ENCODE data around the gene SAMD4A.

Gene SAMD4A

DNA sequence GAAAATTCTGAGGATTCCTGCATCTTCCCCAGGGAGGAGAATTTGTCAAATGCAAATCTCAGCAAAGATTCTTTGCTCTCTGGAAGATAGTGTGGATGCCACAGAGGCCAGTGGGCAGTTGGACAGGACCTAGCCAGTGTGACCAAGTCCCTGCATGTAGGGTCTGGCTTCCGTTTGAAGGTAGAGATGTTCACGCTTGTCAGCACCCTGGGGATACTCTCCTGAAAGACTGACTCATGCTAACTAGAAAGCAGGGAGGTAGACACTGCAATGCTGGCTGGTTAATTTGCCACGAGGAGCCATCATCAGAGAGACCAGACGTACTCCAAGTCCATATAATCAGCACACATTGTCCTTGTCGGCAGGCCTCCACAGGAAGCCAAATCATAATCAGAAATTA is 130.1 kb downstream of the SAMD4A start:
- Mint-ChIP-seq H3K27me3 (ENCODE audit: low read depth) (peaks cover 4% of the 10 kb centered on the region), H3K27ac (peak overlapping the region in 1 of 3 experiments; percentile 51), H3K9me3 (no peaks in the 10 kb centered on the region), H3K4me3 (no peak overlapping the region), H3K36me3 (ENCODE audit: low read depth) (no peaks in the 10 kb centered on the region), H3K4me1 (peaks cover 58% of the 10 kb centered on the region)
- no peak for TF ChIP-seq CTCF (IDR thresholded peaks at IDR 0.05; ENCODE audit: unreplicated experiment in 3 of 3)

GRCh38 chr14:54697803-54698202 is 130.9 kb downstream of the SAMD4A start:
- H3K4me1 Mint-ChIP-seq, result peaks cover 50% of the 10 kb centered on the region
- no peaks in the 10 kb centered on the region for H3K36me3 Mint-ChIP-seq (ENCODE audit: low read depth)
- H3K27ac Mint-ChIP-seq, result peak overlapping the region in 1 of 3 experiments; percentile 51

DNA sequence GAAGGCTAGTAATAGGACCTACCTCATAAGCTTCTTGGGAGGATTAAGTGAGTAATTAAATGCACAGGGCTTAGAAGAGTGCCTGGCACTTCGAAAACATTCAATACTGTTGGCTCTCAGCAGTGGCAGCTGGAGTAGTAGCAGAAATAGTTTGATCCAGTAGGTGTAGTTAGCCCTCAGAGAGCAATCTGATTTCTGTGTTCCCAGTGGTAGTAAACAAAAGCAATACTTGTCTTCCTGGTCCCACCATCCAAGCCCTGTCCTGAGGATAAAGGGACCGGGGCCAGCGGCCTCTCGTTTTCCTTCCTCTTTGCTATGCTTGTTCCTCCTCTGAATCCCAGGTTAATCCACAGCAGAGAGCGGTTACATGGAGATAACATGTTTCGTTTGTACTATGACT is 131.6 kb downstream of the SAMD4A start:
- H3K27me3 Mint-ChIP-seq (ENCODE audit: low read depth), result peaks cover 4% of the 10 kb centered on the region
- H3K9me3 Mint-ChIP-seq, result no peaks in the 10 kb centered on the region
- no peak for TF ChIP-seq CTCF (IDR thresholded peaks at IDR 0.05; ENCODE audit: unreplicated experiment in 3 of 3)
- H3K4me1 Mint-ChIP-seq, result peaks cover 50% of the 10 kb centered on the region
- H3K27ac Mint-ChIP-seq, result peak overlapping the region; percentile 27 to 58 (median 56)
- H3K4me3 Mint-ChIP-seq, result peak overlapping the region in 2 of 3 experiments; percentile 18 to 27
- H3K36me3 Mint-ChIP-seq (ENCODE audit: low read depth), result no peaks in the 10 kb centered on the region

More at GRCh38 chr14:54697803-54698202, 130.9 kb downstream of the SAMD4A start:
- Mint-ChIP-seq H3K27me3 (ENCODE audit: low read depth) (peaks cover 4% of the 10 kb centered on the region), H3K9me3 (no peaks in the 10 kb centered on the region), H3K4me3 (no peak overlapping the region)
- TF ChIP-seq CTCF (IDR thresholded peaks at IDR 0.05; ENCODE audit: unreplicated experiment in 3 of 3), result no peak

GRCh38 chr14:54698966-54699530 is 132.1 kb downstream of the SAMD4A start:
- TF ChIP-seq CTCF (IDR thresholded peaks at IDR 0.05; ENCODE audit: unreplicated experiment in 3 of 3), result no peak
- H3K36me3 Mint-ChIP-seq (ENCODE audit: low read depth), result no peaks in the 10 kb centered on the region
- peaks cover 49% of the 10 kb centered on the region for H3K4me1 Mint-ChIP-seq

DNA sequence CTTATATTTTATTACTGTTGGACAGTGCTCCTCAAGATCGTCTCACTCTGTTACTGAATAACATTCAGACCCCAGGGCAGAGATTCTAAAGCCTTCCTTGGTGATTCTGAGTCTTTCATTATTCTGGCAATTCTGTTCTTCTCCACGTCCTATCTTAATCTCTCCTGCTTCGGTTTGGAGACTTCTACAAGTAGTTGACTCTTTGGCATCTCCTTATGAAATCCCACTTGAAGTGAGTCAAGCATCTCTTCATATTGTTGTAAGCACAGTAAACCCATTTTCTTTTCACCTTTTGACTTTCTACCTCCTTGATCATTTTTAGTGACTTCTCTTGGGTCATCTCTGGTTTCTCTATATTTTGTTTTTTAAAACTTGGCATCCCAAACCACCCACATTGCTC is 132.8 kb downstream of the SAMD4A start:
- Mint-ChIP-seq H3K36me3 (ENCODE audit: low read depth) (no peaks in the 10 kb centered on the region), H3K9me3 (no peaks in the 10 kb centered on the region), H3K4me1 (peaks cover 45% of the 10 kb centered on the region), H3K27me3 (ENCODE audit: low read depth) (no peaks in the 10 kb centered on the region), H3K4me3 (no peak overlapping the region), H3K27ac (peak overlapping the region in 1 of 3 experiments; percentile 6)
- TF ChIP-seq CTCF (IDR thresholded peaks at IDR 0.05; ENCODE audit: unreplicated experiment in 3 of 3), result no peak

More at GRCh38 chr14:54698966-54699530, 132.1 kb downstream of the SAMD4A start:
- H3K27me3 Mint-ChIP-seq (ENCODE audit: low read depth), result peaks cover 4% of the 10 kb centered on the region
- no peaks in the 10 kb centered on the region for H3K9me3 Mint-ChIP-seq
- H3K4me3 Mint-ChIP-seq, result no peak overlapping the region
- H3K27ac Mint-ChIP-seq, result peak overlapping the region; percentile 27 to 58 (median 56)

DNA sequence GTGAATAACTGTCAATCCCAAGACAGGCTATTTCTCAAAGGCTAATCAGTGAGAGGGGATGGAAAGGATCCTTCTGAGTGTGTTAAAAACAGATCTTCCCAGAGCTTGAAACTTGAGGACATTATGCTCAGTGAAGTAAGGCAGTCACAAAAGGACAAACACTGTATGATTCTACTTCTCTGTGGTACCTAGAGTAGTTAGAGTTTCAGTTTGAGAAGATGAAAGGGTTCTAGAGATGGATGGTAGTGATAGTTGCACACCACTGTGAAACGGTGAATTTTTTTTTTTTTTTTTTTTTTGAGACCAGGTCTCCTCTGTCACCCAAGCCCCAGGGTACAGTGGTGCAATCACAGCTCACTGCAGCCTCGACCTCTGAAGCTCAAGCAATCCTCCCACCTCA is 133.8 kb downstream of the SAMD4A start:
- Mint-ChIP-seq H3K4me1 (peaks cover 45% of the 10 kb centered on the region), H3K27ac (no peak overlapping the region)

More for the DNA sequence above, 133.8 kb downstream of the SAMD4A start:
- Mint-ChIP-seq H3K27me3 (ENCODE audit: low read depth) (no peaks in the 10 kb centered on the region), H3K9me3 (no peaks in the 10 kb centered on the region), H3K36me3 (ENCODE audit: low read depth) (no peaks in the 10 kb centered on the region), H3K4me3 (no peak overlapping the region)
- TF ChIP-seq CTCF (IDR thresholded peaks at IDR 0.05; ENCODE audit: unreplicated experiment in 3 of 3), result no peak
